ENCODE data around the gene PCED1B.
"Not testable (repeated sequence)": the region's sequence is repeated elsewhere in the genome, so short reads cannot be mapped to it uniquely, and the experiment has no call there.

PCED1B gene

DNA sequence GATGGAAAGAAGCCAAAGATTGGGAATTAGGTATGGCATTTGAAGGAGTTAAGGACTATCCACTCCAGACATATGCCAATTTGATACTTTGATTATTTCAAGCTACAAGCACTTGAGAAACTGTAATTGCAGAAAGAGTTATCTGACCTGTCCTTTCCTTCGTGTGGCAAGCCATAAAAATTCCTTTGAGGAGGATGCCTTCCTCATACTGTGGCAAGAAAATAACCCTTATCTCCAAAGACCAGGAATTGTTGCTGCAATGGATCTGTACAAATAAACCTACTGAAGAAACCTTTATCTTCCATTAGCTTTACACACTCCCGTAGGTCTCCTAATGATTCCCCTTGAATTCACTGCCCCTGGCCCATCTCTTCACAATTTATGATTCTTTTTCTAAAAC is 165.4 kb downstream of the PCED1B start:
- no peak for DNase-seq

- DNase-seq = no peak
These were observed 166.2 kb downstream of the PCED1B start for GRCh38 chr12:47245623-47246022.

- no peak for DNase-seq
These were observed 168.0 kb downstream of the PCED1B start for GRCh38 chr12:47247418-47247817.

DNA sequence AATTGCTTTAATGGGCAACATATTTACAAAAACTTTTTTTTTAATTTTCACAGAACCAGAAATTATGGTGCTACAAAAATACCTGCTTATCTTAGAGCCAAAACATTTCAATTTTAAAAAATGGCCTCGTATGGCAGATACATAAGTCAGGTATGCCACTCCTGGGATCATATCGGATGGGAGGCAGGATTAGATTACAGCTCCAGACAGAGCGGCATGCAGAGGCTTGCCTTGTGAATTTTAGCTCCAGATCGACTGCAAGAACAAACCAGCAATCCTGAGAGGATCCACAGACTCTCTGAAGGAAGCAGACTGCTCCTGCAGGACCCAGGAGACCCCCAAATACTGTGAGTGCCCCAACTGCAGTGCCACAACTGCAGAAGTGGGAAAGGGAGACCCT is 169.7 kb downstream of the PCED1B start:
- no peak for DNase-seq

- no peak for DNase-seq
These were observed 170.4 kb downstream of the PCED1B start for GRCh38 chr12:47249719-47250357.

GRCh38 chr12:47251919-47252318 is 172.5 kb downstream of the PCED1B start:
- no peak for DNase-seq

- DNase-seq = no peak
These were observed 185.5 kb downstream of the PCED1B start for GRCh38 chr12:47264951-47265350.

- DNase-seq = no peak
These were observed 186.0 kb downstream of the PCED1B start for GRCh38 chr12:47265391-47265790.

- DNase-seq = no peak
These were observed 188.2 kb downstream of the PCED1B start for GRCh38 chr12:47267571-47267970.

GRCh38 chr12:47268501-47269454 is 189.4 kb downstream of the PCED1B start:
- no peak for DNase-seq

- no peak for DNase-seq
These were observed 190.5 kb downstream of the PCED1B start for GRCh38 chr12:47269916-47270315.

GRCh38 chr12:47270782-47271664 is 191.6 kb downstream of the PCED1B start:
- no peak for DNase-seq

DNA sequence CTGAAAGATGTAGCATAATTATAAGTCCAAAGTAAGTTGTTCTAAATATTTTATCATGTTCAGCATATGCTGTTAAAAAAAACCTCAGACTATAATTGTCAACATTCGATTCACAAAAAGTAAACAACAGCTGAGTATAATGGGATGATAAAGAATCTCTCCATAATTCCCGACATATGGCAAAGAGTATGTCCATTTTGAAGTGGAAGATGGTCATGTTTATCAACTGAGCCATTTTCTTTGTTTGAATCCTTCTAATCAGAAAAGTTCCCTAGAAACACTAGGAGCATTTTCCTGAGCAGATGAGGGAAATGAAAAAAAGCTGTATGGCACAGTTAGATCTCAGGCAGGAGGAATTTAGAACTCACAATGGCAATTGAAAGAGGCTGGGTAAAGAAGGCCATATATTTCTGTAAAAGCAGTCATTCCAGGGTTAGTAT is 192.4 kb downstream of the PCED1B start:
- peak; percentile 45 for DNase-seq

DNA sequence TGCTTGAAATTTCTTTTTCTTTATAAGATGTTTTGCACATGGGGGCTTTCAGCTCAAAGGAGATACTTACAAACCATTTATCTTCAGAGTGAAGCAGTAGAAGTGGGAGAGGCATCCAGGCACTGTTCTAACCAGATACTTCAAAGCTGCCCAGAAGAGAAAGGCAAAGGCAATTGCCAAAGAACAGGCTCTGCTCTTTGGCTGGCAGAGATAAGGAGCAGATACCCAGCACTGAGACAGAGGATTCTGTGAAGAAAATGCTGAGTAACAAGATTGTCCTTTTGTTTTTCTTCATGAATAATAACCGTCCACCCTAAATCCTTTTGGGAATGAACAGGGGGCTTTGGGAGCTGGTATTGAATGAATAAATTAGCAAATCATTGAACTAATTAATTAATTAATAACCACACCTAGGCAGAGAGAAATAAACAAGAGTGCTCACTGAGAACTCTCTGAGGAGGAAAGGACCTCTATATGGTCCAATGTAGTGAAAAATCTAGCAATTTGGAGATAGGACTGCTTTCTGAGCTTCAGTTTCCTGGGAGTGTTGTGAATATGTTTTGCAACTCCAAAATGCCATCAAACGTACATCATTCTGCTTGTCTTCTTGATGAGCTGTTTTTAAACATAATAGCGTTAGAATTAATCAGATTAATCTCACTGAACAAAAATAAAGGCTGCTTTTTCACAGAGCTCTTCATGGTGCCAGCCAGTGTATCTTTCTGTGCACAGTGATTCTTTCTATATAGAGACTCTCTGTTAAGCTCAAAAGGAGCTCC is 193.2 kb downstream of the PCED1B start:
- no peak for DNase-seq

DNA sequence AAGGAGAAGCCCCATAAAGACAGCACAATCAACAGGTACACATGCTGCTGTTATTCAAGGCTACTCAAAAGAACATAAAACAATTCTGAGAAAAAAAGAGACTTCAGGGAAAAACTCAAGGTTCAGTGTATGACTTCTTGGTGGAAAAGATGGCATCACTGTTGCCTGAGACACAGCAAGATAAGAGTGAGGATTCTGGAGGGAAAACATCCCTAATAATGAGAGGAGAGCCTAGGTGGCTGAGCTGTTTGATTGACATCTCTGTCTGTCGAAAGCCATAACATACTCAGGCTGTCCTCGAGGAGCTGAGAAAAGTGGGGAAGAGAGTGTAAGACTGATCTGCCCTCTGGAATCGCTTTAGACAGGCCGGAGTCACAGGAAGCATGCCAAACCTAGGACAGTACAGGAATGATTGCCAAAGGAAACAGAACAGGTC is 193.8 kb downstream of the PCED1B start:
- DNase-seq = no peak

DNA sequence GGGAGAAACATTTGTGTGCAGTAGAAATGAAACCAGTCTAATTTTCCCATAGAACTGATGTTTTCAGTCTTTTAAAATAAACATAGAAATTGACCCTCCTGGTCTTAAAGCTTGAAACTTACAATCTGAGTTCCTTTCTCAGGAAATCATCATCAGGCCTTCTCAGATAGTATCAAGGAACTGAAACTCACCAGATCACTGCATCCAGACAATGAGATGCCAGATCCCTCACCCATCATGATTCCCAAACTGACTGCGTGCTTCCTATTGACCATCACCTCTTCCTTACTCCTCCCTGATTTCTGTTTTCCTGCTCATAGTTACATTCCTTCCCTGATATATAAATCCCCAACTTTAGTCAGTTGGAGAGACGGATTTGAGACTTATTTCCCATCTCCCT is 195.3 kb downstream of the PCED1B start:
- DNase-seq = no peak

- DNase-seq = no peak
These were observed 196.8 kb downstream of the PCED1B start for GRCh38 chr12:47276253-47276620.

DNA sequence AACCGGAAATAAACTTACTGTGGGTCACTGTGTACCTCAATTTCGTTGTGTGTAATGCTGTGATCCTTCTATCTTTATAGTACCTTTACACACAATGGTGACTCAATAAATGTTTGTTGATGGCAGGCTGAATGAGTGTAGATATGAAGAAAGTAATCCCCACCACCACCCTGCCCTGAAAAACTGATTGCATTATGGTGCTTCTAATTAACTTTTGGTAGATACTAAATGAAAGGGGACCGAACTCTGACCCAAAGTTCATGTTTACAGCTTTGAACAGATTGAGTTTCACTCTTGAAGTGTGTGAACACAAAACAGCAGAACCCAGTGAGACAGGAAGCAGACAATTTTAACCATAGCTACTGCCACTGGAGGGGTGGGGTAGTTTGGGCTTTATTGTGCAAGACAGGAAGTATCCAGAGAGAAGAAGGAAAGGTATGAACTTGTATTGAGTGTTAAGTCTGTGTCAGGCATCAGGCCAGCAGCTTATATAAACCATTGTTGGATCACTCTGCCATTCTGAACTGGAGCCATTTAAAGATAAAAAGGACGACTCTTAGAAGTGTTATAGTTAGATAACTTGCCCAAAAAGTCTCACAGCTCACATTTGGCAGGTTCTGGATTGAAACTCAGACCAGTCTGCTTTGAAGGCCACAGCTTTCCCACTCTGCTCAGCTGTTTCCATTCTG is 197.3 kb downstream of the PCED1B start:
- DNase-seq = peak; percentile 74

DNA sequence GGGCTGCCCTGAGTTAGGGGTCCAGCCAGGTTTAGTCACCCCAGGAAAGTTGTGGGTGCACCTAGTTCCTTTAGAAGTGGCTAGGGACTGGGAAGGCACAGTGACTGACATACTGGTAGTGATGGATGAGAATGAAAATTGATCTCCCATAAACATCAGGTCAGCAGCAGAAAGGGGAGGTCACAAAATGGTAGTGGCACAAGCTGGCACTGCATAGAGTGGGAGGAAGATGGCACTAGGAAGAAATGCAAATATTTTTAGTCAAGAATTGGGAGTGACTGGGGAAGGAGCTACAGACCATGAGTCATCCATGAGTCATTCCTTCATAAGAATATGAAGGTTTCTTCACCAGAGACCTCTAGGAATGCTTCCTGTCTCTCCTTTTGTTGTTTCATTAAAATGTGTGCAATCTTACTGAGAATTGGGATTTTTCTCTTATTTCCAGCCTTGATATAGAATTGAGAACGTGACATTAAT is 198.6 kb downstream of the PCED1B start:
- DNase-seq = no peak

- DNase-seq = not testable (repeated sequence)
These were observed 200.3 kb downstream of the PCED1B start for GRCh38 chr12:47279758-47280157.

DNA sequence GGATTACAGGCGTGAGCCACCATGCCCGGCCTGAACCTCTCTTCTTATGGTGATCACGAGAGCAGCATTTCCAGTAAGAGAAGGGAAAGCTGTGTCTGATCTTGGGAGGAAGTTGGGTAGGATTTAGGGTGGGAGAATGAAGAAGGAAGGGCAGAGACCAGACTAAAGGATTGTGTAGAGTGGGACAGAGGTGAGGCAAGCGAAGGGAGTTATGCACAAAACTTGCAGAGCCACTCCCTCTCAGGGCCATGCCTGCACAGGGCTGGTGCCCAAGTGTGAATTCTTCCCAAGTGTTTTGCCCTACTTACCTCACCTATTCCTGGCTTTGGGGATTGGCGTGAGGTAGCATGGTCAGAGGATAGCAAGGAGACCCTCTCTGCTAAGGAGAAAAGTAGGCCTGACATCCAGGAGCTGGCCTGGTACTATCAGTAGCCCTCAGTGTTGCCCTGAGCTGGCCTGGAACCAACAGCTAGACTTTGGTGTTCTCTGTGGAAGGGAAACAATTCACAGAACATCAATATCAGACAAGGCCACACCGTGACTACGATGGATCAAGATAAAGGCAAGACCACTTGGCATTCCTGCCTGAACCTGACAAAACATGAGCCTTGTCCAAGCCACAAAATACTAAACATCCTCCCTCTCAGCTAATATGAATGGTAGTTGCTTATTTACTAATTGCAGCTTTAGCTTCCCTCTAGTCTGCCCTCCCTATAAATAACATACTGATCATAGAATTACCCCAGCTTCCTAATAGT is 201.3 kb downstream of the PCED1B start:
- no peak for DNase-seq

Measured in NCI-H69 (cell line).